Duodenal mucosa (tissue), 2 donors: ENCODE results near the gene EIF4G1.

Experiments used
- H3K27ac ChIP-seq: one replicate; pipeline ENCODE4 v1.7.0; 2013; ENCODE audit warnings: low read depth, low read length
- H3K27me3 ChIP-seq, 2 donors: one replicate each; pipeline ENCODE4 v1.7.0; 2013; ENCODE audit warnings: low read length in 2 of 2, control low read depth in 1 of 2; ENCODE audit not compliant: insufficient read depth in 2 of 2, control insufficient read depth in 1 of 2
- H3K36me3 ChIP-seq, 2 donors: one replicate each; pipeline ENCODE4 v1.7.0; 2013; ENCODE audit warnings: low read length in 2 of 2, control low read depth in 1 of 2; ENCODE audit not compliant: insufficient read depth in 2 of 2, control insufficient read depth in 1 of 2
- H3K4me1 ChIP-seq, 2 donors: one replicate each; pipeline ENCODE4 v1.7.0; 2013; ENCODE audit warnings: low read length in 2 of 2, control low read depth in 1 of 2; ENCODE audit not compliant: insufficient read depth in 2 of 2, control insufficient read depth in 1 of 2
- H3K4me3 ChIP-seq, 2 donors: one replicate each; pipeline ENCODE4 v1.7.0; 2013; ENCODE audit warnings: low read length in 2 of 2, low read depth in 1 of 2
- H3K9ac ChIP-seq, 2 donors: one replicate each; pipeline ENCODE4 v1.7.0; 2013; ENCODE audit warnings: low read length in 2 of 2, low read depth in 1 of 2
- H3K9me3 ChIP-seq, 2 donors: one replicate each; pipeline ENCODE4 v1.7.0; 2013; ENCODE audit warnings: low read length in 2 of 2, control low read depth in 1 of 2; ENCODE audit not compliant: control insufficient read depth in 1 of 2

Gene EIF4G1

DNA sequence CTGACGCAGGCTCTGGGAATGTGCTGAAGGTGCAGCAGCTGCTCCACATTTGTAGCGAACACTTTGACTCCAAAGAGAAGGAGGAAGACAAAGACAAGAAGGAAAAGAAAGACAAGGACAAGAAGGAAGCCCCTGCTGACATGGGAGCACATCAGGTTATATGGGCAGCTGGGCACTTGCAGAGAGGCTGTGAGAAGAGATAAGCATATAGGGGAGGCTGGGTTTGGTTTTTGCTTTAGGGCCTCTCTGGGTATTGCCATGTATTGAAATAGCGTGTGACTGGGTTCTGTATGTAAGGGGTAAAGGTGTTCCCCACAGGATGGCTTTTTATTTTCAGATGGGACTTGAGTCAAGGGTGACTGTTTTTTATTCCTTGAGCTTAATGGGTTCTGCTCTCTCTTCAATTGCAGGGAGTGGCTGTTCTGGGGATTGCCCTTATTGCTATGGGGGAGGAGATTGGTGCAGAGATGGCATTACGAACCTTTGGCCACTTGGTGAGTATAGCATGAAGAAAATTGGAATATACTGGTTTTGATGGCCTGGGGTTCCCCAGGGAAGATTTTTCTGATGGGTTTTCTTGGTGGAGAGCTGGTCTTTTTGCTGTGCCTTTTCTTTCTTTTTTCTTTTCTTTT lies 7.9 kb upstream of the EIF4G1 start:
- Histone ChIP-seq H3K9me3 (no peaks in the 10 kb centered on the region), H3K9ac (no peak overlapping the region), H3K27ac (no peak overlapping the region), H3K27me3 (no peaks in the 10 kb centered on the region), H3K4me3 (no peak overlapping the region), H3K4me1 (peaks cover 0 to 9% of the 10 kb centered on the region in 2 donors), H3K36me3 (peaks cover 49 to 70% of the 10 kb centered on the region in 2 donors)

- H3K4me1 ChIP-seq: peaks cover 0 to 9% of the 10 kb centered on the region in 2 donors
- no peaks in the 10 kb centered on the region for H3K27me3 ChIP-seq
- no peaks in the 10 kb centered on the region for H3K9me3 ChIP-seq
- no peak overlapping the region for H3K4me3 ChIP-seq
- H3K36me3 ChIP-seq: peaks cover 36 to 55% of the 10 kb centered on the region in 2 donors
- no peak overlapping the region for H3K9ac ChIP-seq
- H3K27ac ChIP-seq: no peak overlapping the region
Observed at GRCh38 chr3:184307915-184308314, 6.5 kb upstream of the EIF4G1 start.

GRCh38 chr3:184308744-184309143 lies 5.7 kb upstream of the EIF4G1 start:
- Histone ChIP-seq H3K9me3 (no peaks in the 10 kb centered on the region), H3K4me1 (peaks cover 0 to 9% of the 10 kb centered on the region in 2 donors), H3K27me3 (no peaks in the 10 kb centered on the region), H3K36me3 (peaks cover 28 to 47% of the 10 kb centered on the region in 2 donors), H3K27ac (no peak overlapping the region), H3K9ac (no peak overlapping the region), H3K4me3 (no peak overlapping the region)

- peaks cover 10 to 19% of the 10 kb centered on the region in 2 donors for H3K36me3 ChIP-seq
- H3K9me3 ChIP-seq: no peaks in the 10 kb centered on the region
- H3K27me3 ChIP-seq: no peaks in the 10 kb centered on the region
- no peak overlapping the region for H3K9ac ChIP-seq
- H3K27ac ChIP-seq: no peak overlapping the region
- H3K4me3 ChIP-seq: no peak overlapping the region
- H3K4me1 ChIP-seq: peaks cover 3 to 8% of the 10 kb centered on the region in 2 donors
Observed at GRCh38 chr3:184311633-184312032, 2.8 kb upstream of the EIF4G1 start.

- Histone ChIP-seq H3K4me1 (peaks cover 28 to 37% of the 10 kb centered on the region in 2 donors), H3K36me3 (peaks cover 4 to 26% of the 10 kb centered on the region in 2 donors), H3K9ac (peak overlapping the region; percentile 67 to 99), H3K27me3 (no peaks in the 10 kb centered on the region), H3K9me3 (no peaks in the 10 kb centered on the region), H3K27ac (peak overlapping the region; percentile 94), H3K4me3 (peak overlapping the region; percentile 77 to 93)
Observed at GRCh38 chr3:184314700-184315542, 515 bp downstream of the EIF4G1 start.

DNA sequence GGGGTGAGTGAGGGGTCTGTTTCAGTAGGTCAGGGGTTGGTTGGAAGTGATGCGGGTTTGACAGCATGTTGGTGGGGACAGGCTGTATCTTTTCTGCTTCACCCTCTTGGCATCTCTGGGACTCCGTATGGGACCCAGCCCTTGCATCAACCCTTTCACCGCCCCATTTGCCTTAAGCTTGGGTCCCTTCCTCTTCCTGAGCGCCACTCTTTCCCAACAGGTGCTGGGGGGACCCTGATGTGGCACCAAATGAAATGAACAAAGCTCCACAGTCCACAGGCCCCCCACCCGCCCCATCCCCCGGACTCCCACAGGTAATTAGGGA lies 1.1 kb downstream of the EIF4G1 start:
- Histone ChIP-seq H3K36me3 (peaks cover 5 to 30% of the 10 kb centered on the region in 2 donors), H3K27ac (peak overlapping the region; percentile 94), H3K4me3 (peak overlapping the region; percentile 77 to 93), H3K9me3 (no peaks in the 10 kb centered on the region), H3K4me1 (peaks cover 33 to 42% of the 10 kb centered on the region in 2 donors), H3K27me3 (no peaks in the 10 kb centered on the region), H3K9ac (peak overlapping the region; percentile 67 to 99)

DNA sequence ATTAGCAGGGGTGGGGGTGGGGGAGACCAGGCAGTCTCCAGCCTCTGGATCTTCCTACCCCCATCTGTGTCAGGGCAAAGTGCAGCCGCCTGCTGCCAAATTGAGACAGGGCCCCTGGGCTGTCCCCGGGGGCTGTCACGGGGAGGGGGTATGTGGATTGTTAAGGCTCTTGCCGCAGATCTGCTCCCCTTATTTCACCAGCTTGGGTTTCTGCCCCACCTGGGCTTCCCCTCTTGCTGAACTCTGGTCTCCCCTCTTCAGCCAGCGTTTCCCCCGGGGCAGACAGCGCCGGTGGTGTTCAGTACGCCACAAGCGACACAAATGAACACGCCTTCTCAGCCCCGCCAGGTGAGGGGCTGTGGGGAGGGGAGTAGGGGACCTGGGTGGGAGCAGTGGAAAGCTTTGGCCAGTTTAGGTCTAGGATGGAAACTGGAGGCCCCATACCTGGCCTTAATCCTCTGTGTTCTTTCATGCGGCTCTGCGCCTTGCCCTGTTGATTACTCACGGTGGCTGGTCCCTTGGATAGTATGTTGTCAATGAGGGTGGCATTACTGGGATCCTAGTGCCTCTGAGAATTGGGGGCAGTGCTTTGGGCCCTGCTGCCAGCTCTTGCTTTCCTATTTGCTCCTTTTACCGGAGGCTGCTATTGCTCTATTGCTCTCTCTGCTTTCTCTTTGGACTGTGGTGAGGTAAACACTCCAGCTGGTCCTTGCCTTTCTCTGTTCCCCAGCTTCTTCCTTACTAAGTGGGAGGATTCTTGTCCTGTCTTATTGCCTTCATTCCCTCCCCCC lies 1.7 kb downstream of the EIF4G1 start:
- Histone ChIP-seq H3K9me3 (no peaks in the 10 kb centered on the region), H3K27ac (peak overlapping the region; percentile 94), H3K27me3 (no peaks in the 10 kb centered on the region), H3K9ac (peak overlapping the region; percentile 67 to 99), H3K36me3 (peaks cover 11 to 36% of the 10 kb centered on the region in 2 donors), H3K4me3 (peak overlapping the region; percentile 77 to 93), H3K4me1 (peaks cover 38 to 42% of the 10 kb centered on the region in 2 donors)

GRCh38 chr3:184316792-184317191 lies 2.4 kb downstream of the EIF4G1 start:
- peaks cover 18 to 43% of the 10 kb centered on the region in 2 donors for H3K36me3 ChIP-seq
- peaks cover 38 to 42% of the 10 kb centered on the region in 2 donors for H3K4me1 ChIP-seq
- H3K4me3 ChIP-seq: peak overlapping the region; percentile 77 to 93
- no peaks in the 10 kb centered on the region for H3K27me3 ChIP-seq
- no peak overlapping the region for H3K27ac ChIP-seq
- H3K9ac ChIP-seq: peak overlapping the region; percentile 9 to 99
- no peaks in the 10 kb centered on the region for H3K9me3 ChIP-seq

GRCh38 chr3:184317201-184317600 lies 2.8 kb downstream of the EIF4G1 start:
- H3K27me3 ChIP-seq: no peaks in the 10 kb centered on the region
- H3K9ac ChIP-seq: peak overlapping the region; percentile 9 to 99
- peaks cover 38 to 42% of the 10 kb centered on the region in 2 donors for H3K4me1 ChIP-seq
- peak overlapping the region; percentile 77 to 93 for H3K4me3 ChIP-seq
- H3K27ac ChIP-seq: no peak overlapping the region
- no peaks in the 10 kb centered on the region for H3K9me3 ChIP-seq
- H3K36me3 ChIP-seq: peaks cover 22 to 47% of the 10 kb centered on the region in 2 donors

GRCh38 chr3:184320104-184320445 lies 5.7 kb downstream of the EIF4G1 start:
- H3K36me3 ChIP-seq: peaks cover 47 to 76% of the 10 kb centered on the region in 2 donors
- peaks cover 38 to 42% of the 10 kb centered on the region in 2 donors for H3K4me1 ChIP-seq
- H3K9ac ChIP-seq: no peak overlapping the region
- H3K4me3 ChIP-seq: no peak overlapping the region
- H3K27ac ChIP-seq: peak overlapping the region; percentile 23
- no peaks in the 10 kb centered on the region for H3K9me3 ChIP-seq
- no peaks in the 10 kb centered on the region for H3K27me3 ChIP-seq
